ENCODE data around the gene AARS1.
A peak's percentile ranks its signal among the peaks of the same experiment; 100 is the strongest.
"Not testable (repeated sequence)": the region's sequence is repeated elsewhere in the genome, so short reads cannot be mapped to it uniquely, and the experiment has no call there.

The AARS1 gene

GRCh38 chr16:70289229-70290094, at the start of gene AARS1:
AARS1 (minus strand) TSS chr16:70289506; CDS start chr16:70282763, 6,743 bp downstream.
- TF ChIP-seq, protein P1, sequence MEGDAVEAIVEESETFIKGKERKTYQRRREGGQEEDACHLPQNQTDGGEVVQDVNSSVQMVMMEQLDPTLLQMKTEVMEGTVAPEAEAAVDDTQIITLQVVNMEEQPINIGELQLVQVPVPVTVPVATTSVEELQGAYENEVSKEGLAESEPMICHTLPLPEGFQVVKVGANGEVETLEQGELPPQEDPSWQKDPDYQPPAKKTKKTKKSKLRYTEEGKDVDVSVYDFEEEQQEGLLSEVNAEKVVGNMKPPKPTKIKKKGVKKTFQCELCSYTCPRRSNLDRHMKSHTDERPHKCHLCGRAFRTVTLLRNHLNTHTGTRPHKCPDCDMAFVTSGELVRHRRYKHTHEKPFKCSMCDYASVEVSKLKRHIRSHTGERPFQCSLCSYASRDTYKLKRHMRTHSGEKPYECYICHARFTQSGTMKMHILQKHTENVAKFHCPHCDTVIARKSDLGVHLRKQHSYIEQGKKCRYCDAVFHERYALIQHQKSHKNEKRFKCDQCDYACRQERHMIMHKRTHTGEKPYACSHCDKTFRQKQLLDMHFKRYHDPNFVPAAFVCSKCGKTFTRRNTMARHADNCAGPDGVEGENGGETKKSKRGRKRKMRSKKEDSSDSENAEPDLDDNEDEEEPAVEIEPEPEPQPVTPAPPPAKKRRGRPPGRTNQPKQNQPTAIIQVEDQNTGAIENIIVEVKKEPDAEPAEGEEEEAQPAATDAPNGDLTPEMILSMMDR (IDR thresholded peaks at IDR 0.05; ENCODE audit: control insufficient read depth, extremely low read depth, insufficient read depth) = no peak
- peak within 1 kb of the TSS; percentile 87 for H3K4me3 ChIP-seq (ENCODE audit: low read depth, low read length)
- DNase-seq (ENCODE audit: low read depth) = peak; percentile 100

- TF ChIP-seq, protein P1 (IDR thresholded peaks at IDR 0.05; ENCODE audit: control insufficient read depth, extremely low read depth, insufficient read depth) = no peak
- H3K4me3 ChIP-seq (ENCODE audit: low read depth, low read length) = no peak overlapping the region
- no peak for DNase-seq (ENCODE audit: low read depth)
Measured at GRCh38 chr16:70337814-70338213, 48.5 kb upstream of the AARS1 start.

- H3K4me3 ChIP-seq (ENCODE audit: low read depth, low read length); DNase-seq (ENCODE audit: low read depth): not testable (repeated sequence)
Measured at GRCh38 chr16:70332728-70333127, 43.4 kb upstream of the AARS1 start.

GRCh38 chr16:70331588-70332358, 42.5 kb upstream of the AARS1 start:
- DNase-seq (ENCODE audit: low read depth) = no peak
- H3K4me3 ChIP-seq (ENCODE audit: low read depth, low read length) = no peak overlapping the region
- TF ChIP-seq, protein P1 (IDR thresholded peaks at IDR 0.05; ENCODE audit: control insufficient read depth, extremely low read depth, insufficient read depth) = peak; percentile 51

DNA sequence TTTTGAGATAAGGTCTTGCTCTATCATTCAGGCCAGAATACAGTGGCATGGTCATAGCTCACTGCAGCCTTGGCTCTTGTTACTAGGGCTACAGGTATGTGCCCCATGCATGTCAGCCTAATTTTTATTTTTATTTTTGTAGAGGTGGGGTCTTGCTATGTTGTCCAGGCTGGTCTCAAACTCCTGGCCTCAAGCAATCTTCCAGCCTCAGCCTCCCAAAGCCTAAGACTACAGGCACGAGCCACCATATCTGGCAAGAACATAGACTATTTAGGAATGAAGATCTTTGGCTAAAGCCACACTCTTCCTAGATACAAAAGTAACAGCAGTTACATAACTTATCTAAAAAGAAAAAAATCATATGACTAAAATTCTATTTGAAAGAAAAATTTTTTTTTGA, 41.8 kb upstream of the AARS1 start:
- H3K4me3 ChIP-seq (ENCODE audit: low read depth, low read length) = no peak overlapping the region
- TF ChIP-seq, protein P1 (IDR thresholded peaks at IDR 0.05; ENCODE audit: control insufficient read depth, extremely low read depth, insufficient read depth) = no peak
- DNase-seq (ENCODE audit: low read depth) = no peak

DNA sequence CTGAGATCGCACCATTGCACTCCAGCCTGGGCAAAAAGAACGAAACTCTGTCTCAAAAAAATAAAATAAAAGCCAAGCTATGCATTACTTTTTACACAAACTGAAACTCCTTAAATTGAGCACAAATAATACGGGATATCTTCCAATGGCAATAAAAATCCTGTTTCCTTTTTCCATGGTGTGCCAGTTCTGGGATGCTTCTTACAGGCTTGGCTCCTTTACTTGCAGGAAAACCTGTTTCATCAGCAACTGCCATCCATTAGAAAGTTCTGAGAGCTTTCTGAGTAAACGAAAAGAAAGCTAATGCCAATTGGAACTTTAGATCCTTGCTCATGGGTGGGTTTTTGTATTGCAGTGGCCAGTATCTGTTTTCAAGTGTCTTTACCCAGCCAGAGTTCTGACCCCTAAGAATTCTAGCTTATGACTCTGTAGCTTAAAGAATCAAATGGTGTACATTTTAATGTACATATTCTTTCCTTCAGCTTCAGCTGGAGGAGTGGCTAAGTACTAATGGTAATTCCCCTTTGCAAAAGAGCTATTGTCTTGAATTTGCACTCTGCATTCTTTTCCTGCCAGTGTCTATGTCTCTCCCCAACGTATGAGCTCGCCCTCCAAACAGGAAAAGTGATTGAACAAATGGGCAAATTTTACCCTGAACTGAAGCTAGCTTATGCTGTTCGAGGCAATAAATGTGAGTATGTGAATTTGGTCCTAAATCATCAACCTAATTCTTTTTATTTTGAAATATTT, 35.9 kb upstream of the AARS1 start:
- peak overlapping the region; percentile 5; the same call in 1 of the 2 replicates for H3K4me3 ChIP-seq (ENCODE audit: low read depth, low read length)
- TF ChIP-seq, protein P1 (IDR thresholded peaks at IDR 0.05; ENCODE audit: control insufficient read depth, extremely low read depth, insufficient read depth) = no peak
- DNase-seq (ENCODE audit: low read depth) = peak; percentile 66

- DNase-seq (ENCODE audit: low read depth) = no peak
- no peak overlapping the region for H3K4me3 ChIP-seq (ENCODE audit: low read depth, low read length)
Measured at GRCh38 chr16:70320121-70320520, 30.8 kb upstream of the AARS1 start.

DNA sequence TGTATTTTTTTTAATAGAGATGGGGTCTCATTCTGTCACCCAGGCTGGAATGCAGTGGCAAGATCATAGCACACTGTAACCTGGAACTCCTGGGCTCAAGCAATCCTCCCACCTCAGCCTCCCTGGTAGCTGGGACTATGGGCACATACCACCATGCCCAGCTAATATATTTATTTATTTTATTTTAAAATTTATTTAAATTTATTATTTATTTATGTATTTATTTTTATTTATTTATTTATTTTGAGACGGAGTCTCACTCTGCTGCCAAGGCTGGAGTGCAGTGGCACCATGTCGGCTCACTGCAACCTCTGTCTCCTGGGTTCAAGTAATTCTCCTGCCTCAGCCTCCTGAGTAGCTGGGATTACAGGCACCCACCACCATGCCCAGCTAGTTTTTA, 18.4 kb upstream of the AARS1 start:
- not testable (repeated sequence) for DNase-seq (ENCODE audit: low read depth); H3K4me3 ChIP-seq (ENCODE audit: low read depth, low read length)

More at GRCh38 chr16:70320121-70320520, 30.8 kb upstream of the AARS1 start:
- TF ChIP-seq, protein P1 (IDR thresholded peaks at IDR 0.05; ENCODE audit: control insufficient read depth, extremely low read depth, insufficient read depth) = no peak

All from LNCaP clone FGC (cell line).